HL-60/S4 treated with phorbol 12-myristate 13-acetate at 8.2 ng/mL for 4 days and 3 days (cell line): ENCODE measurements around the gene INTS1.
"Not testable (repeated sequence)": the region's sequence is repeated elsewhere in the genome, so short reads cannot be mapped to it uniquely, and the experiment has no call there.

Experiments used
- in situ Hi-C: fragments of 300-500 bp; cut with MboI; formaldehyde crosslinking; loops from 2 replicates; pipeline ENCODE4 v1.15.0; 2022; ENCODE audit warnings: low sequenced_read_pairs

The INTS1 gene

GRCh38 chr7:1531263-1531978, 27.2 kb upstream of the INTS1 start:
- in situ Hi-C loops, result loop anchor here (5.0 kb wide), 1 partner anchor 36 kb away; no protein-coding TSS in a partner anchor

- in situ Hi-C loops, result loop anchor here (5.0 kb wide), 1 partner anchor 36 kb away; no protein-coding TSS in a partner anchor
Observed at GRCh38 chr7:1530946-1531262, 26.7 kb upstream of the INTS1 start.

DNA sequence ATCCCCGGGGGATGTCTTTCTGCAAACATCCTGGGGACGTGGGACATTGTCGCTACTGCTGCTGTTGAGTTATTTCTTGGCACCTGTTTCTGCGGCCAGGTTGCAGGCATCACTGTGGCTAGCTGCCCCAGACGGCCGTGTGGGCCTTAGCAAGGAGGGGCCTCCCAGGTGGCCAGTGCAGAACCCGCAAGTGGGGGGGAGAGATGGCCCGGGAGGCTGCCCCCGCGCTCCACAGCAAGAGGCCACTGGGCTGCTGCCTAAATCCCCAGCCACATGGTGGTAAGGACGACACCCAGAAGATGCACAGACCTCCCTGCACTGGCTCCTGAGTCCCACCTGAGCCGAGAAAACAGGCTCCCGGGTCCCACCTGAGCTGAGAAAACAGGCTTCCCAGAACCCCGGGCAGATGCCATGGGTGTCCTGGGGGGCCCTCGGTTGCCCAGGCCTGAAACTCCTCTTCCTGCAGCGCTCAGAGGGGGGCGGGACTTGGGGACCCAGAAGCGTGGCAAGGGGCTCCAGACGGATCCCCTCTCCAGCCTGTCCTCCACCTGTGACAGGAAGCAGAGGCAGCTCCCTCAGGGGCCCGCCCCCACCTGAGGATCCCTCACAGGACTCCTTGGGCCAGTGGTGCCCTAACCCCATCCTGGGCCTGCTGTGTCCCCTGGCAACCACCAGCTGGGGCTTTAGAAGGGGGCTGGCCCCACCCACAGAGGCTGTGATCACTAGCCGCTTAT, 25.4 kb upstream of the INTS1 start:
- in situ Hi-C loops, result loop anchor here (5.0 kb wide), 1 partner anchor 38 kb away; no protein-coding TSS in a partner anchor

- in situ Hi-C loops, result no loop called here
Observed at GRCh38 chr7:1526271-1526754, 22.1 kb upstream of the INTS1 start.

GRCh38 chr7:1525409-1525808, 21.2 kb upstream of the INTS1 start:
- in situ Hi-C loops, result no loop called here

DNA sequence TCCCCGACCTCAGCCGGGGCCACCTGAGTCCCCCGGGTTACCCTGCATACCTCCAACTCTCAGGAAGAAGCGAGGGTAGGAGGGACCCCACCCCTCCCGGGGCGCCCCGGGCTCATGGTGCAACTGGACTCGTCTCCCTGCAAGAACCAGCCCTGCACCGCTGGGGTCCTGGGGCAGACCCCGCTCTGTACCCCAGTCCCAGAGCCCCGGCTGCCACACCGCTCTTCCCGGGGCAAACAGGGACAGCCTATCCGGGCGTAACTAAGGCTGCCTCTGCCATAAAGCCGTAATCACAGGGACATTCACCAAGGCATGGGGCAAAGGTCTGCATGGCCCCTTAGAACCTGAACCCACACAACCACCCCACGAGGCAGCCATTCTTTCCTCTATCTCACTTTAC, 19.7 kb upstream of the INTS1 start:
- in situ Hi-C loops, result no loop called here

DNA sequence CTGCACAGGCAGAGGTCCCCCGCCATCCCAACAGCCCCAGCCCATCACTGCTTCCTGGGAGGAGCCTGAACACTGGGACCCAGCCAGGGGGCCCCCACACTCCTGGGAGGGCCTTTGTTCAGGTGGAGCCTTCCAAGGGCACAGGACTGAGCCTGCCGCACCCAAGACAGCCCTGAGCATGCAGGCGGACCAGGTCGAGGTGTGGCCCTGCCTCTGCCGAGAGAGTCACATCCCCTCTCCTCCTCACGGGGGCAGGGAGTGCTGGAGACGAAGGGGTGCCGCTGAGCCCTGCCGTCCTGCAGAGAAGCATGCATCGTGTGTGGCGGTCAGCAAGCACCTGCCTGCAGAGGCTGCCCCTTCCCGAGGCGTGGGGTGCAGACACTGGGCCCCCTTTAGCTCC, 19.0 kb upstream of the INTS1 start:
- in situ Hi-C loops, result no loop called here

- in situ Hi-C loops, result no loop called here
Observed at GRCh38 chr7:1521456-1521855, 17.3 kb upstream of the INTS1 start.

DNA sequence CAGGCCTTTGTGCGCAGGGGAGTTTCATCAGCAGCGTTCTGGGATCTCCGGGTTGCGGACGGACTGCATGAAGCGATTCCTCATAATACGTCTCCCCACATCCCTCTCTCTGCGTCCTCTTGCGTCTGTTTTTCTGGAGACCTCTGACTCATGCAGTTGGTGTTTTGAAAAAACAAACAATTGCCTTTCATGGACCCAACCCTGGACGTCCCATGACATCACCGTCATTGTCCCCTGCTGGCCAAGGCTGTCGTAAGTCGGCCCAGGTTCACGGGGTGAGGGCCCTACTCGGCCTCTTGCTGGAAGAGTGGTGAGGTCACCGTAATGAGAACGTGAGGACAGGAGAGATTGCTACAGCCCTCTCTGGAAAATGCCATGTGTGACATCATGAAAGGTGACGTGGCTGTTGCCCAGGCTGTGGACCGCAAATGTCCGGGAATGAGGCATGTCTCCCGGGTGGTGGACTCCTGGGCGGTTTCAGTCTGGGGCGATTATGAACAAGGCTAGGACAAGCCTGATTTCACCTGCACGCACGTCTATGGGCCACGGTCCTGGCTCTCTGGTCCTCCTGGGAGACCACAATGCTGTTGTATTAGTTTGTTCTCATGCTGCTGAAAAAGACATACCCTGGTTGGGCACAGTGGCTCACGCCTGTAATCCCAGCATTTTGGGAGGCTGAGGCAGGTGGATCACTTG, 16.5 kb upstream of the INTS1 start:
- in situ Hi-C loops, result no loop called here

- in situ Hi-C loops, result not testable (repeated sequence)
Observed at GRCh38 chr7:1519322-1519922, 15.2 kb upstream of the INTS1 start.

DNA sequence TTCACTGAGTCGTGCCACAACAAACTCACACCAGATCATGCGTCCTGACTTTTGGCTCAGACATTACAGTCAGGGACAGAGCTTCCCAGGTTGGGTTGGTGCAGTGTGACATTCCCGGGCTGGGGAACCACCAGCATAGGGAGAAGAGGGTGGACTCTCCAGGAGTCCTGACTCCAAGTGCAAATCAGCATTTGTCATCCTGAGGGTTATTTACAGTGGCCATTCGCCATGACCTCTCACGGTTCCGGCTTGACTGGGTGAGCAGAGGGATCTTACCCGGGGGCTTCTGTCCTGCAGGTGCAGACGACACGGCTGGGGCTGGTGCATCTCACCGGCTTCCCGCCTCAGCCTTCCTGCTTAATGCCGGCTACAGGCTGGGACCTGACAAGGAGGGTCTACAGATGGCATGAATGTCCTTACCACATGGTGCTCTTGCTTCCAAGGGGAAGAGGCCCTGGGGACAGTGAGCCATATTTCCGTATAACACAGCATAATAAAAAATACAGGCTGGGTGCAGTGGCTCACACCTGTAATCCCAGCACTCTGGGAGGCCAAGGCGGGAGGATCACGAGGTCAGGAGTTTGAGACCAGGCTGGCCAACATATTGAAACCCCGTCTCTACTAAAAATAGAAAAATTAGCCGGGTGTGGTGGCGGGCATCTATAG, 12.5 kb upstream of the INTS1 start:
- in situ Hi-C loops, result no loop called here

DNA sequence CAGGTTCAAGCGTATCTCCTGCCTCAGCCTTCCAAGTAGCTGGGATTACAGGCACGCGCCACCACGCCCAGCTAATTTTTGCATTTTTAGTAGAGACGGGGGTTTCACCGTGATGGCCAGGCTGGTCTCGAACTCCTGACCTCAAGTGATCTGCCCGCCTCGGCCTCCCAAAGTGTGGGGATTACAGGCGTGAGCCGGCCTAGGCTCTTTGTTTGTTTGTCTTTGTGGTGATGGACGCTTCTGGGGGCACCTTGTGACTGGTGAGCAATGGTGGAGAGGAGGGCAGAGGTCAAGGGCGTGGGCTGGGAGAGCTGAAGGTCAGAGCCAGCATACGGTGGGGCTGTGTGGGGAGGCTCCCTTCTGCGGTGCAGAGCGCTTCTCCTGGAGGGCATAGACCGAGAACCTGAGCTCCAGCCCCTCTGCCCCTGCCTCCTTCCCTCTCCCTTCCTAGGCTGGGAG, 11.3 kb upstream of the INTS1 start:
- in situ Hi-C loops, result not testable (repeated sequence)

DNA sequence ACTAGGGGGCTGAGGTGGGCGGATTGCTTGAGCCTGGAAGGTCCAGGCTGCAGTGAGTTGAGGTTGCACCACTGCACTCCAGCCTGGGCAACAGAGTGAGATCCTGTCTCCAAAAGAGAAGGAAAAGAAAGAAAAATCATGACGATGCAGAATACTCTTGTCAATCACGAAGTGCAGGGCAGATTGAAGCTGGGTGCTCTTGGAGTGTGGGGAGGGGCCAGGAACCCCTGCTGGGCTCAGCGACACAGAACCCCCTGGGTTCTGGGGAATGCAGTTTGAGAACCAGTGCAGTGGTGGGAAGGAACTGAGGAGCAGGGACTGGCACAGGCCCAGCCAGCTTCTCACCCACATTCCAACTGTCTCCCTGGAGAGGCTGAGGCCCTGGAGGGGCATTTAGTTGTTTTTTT, 10.8 kb upstream of the INTS1 start:
- in situ Hi-C loops, result no loop called here

GRCh38 chr7:1514407-1514806, 10.2 kb upstream of the INTS1 start:
- in situ Hi-C loops, result no loop called here

GRCh38 chr7:1513657-1514095, 9.5 kb upstream of the INTS1 start:
- in situ Hi-C loops, result no loop called here

- in situ Hi-C loops, result no loop called here
Observed at GRCh38 chr7:1512781-1513656, 8.8 kb upstream of the INTS1 start.

DNA sequence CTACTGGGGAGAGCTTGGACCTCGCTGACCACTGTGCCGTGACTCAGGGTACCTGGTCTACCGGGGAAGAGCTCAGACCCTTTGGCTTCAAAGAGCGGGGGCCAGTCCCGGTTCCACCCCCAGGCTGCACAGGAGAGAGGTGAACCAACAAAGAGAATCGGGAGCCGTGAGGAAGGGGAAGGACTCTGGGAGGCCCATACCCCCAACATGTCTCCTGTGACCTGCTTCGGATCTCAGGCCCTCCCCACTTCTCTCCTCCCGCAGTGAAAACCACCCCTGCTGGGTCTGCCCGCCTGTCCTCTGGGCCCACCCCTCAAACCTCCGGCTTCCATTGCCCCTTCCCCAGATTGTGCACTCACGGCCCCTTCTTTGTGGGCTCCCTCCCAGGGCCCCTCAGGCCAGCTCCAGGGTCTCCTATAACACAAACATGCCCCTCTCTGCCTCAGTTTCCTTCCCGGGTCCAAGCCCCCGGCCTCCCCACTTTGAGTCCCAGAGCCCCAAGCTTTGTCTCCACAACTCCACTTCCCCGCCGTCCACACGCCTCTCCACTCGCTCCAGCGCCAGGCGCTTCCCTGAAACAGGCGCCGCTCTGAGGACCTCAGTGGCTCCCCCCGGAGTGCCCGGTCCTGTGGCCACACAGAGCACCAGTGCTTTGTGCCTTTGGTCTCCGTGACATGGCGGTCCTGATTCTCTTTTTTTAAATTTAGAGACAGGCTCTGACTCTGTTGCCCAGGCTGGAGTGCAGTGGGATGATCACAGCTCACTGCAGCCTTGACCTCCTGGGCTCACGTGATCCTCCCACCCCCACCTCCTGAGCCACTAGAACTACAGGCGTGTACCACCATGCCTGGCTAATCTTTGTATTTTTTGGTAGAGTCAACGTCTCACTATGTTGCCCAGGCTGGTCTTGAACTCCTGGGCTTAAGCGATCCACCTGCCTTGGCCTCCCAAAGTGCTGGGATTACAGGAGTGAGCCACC, 7.5 kb upstream of the INTS1 start:
- in situ Hi-C loops, result no loop called here

- in situ Hi-C loops, result no loop called here
Observed at GRCh38 chr7:1510780-1511154, 6.6 kb upstream of the INTS1 start.

DNA sequence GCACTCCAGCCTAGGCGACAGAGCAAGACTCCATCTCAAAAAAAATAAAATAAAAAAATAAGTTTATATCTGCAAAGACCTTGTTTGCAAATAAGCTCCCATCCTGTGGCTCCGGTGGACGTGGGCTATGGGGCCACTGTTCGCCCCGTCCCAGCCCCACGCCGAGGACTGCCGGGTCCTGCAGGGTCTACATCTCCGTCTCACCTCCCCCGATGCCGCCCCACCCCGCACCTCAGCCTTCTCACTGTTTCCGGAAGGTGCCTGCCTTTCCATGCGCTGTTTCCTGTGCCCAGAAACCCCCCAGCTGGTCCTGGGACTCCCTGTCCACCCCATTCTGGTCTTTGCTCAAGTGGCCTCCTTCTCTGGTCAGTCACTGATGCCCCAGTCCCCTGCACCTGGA, 5.0 kb upstream of the INTS1 start:
- in situ Hi-C loops, result no loop called here
